ENCODE data around the gene ZNF117. TPM values are rescaled to one million over a fixed set of nuclear protein-coding genes. Genes with fewer than 3 reads are reported as not detected.
"Not testable (repeated sequence)": the region's sequence is repeated elsewhere in the genome, so short reads cannot be mapped to it uniquely, and the experiment has no call there.

The ZNF117 gene
- total RNA-seq, 5 donors from 2014 or later (not counting 1 experiment from before 2014, with no cell fraction given) = 1.0 to 3.8 (median 2.7) TPM

DNA sequence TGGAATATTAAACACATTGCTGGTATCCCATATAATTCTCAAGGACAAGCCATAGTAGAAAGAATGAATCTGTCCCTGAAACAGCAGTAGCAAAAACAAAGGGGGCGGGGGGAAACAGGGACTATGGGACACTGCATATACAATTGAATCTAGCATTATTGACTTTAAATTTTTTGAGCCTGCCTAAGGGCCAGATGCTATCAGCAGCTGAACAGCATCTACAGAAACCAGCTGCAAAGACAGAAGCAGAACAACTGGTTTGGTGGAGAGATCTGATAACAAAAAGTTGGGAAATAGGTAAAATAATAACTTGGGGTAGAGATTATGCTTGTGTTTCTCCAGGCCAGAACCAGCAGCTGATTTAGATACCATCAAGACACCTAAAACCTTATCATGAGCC is 42.1 kb downstream of the ZNF117 start:
- WGBS (ENCODE audit: insufficient coverage) = no CpG with 5 or more reads among the region's 1 CpG
- H3K4me3 ChIP-seq (ENCODE audit: control insufficient read depth in 1 of 2, extremely low read depth in 1 of 2, low read length in 1 of 2); DNase-seq; H3K9me3 ChIP-seq; POLR2A ChIA-PET; H3K4me1 Mint-ChIP-seq; ATAC-seq (replicated peaks in 1 of 4); H3K27ac ChIP-seq (ENCODE audit: low read length); H3K27ac Mint-ChIP-seq; H3K4me3 Mint-ChIP-seq; H3K36me3 ChIP-seq (ENCODE audit: control insufficient read depth in 2 of 2, extremely low read depth in 1 of 2, insufficient read depth in 1 of 2, low read length in 1 of 2); H3K36me3 Mint-ChIP-seq; H3K9me3 Mint-ChIP-seq: not testable (repeated sequence)
- CTCF ChIA-PET = interaction anchor here (0.7 to 0.9 kb wide), 3 partner anchors 304 to 632 kb away, joined by 3 to 8 read pairs (median 5); no protein-coding TSS in a partner anchor
- peaks cover 35 to 59% of the 10 kb centered on the region in 2 donors for H3K27me3 Mint-ChIP-seq
- H3K4me1 ChIP-seq (ENCODE audit: control insufficient read depth in 1 of 2, extremely low read depth in 1 of 2, insufficient read depth in 2 of 2, low read length in 2 of 2) = peaks cover 0 to 12% of the 10 kb centered on the region in 2 experiments
- peaks cover 2 to 42% of the 10 kb centered on the region in 2 experiments for H3K27me3 ChIP-seq (replicated peaks in 1 of 2; ENCODE audit: control insufficient read depth in 2 of 2, extremely low read depth in 1 of 2, insufficient read depth in 2 of 2, low read length in 1 of 2)

GRCh38 chr7:64947252-64948000 is 43.4 kb downstream of the ZNF117 start:
- peaks cover 4 to 6% (median 6%) of the 10 kb centered on the region in 3 donors for H3K4me1 Mint-ChIP-seq
- H3K4me1 ChIP-seq (ENCODE audit: control insufficient read depth in 1 of 2, extremely low read depth in 1 of 2, insufficient read depth in 2 of 2, low read length in 2 of 2) = peaks cover 0 to 12% of the 10 kb centered on the region in 2 experiments
- H3K27ac Mint-ChIP-seq = no peak overlapping the region
- peaks cover 35 to 62% of the 10 kb centered on the region in 2 donors for H3K27me3 Mint-ChIP-seq
- 11% methylated on average over 51 of the region's 59 CpGs for WGBS (ENCODE audit: insufficient coverage)
- ChIA-PET CTCF (interaction anchor here (0.6 to 1.0 kb wide), 3 partner anchors 9 to 363 kb away, joined by 3 read pairs; no protein-coding TSS in a partner anchor), POLR2A (no interaction called here)
- H3K4me3 ChIP-seq (ENCODE audit: control insufficient read depth in 1 of 2, extremely low read depth in 1 of 2, low read length in 1 of 2) = peak overlapping the region in 1 of 2 donors; percentile 26
- peaks cover 2 to 51% of the 10 kb centered on the region in 2 experiments for H3K27me3 ChIP-seq (replicated peaks in 1 of 2; ENCODE audit: control insufficient read depth in 2 of 2, extremely low read depth in 1 of 2, insufficient read depth in 2 of 2, low read length in 1 of 2)
- no peaks in the 10 kb centered on the region for H3K9me3 ChIP-seq
- H3K4me3 Mint-ChIP-seq = peak overlapping the region in 1 of 3 donors; percentile 66
- peak in 1 of 4 experiments; percentile 12 for ATAC-seq (replicated peaks in 1 of 4)
- H3K36me3 ChIP-seq (ENCODE audit: control insufficient read depth in 2 of 2, extremely low read depth in 1 of 2, insufficient read depth in 1 of 2, low read length in 1 of 2) = no peaks in the 10 kb centered on the region
- no peaks in the 10 kb centered on the region for H3K36me3 Mint-ChIP-seq
- no peaks in the 10 kb centered on the region for H3K9me3 Mint-ChIP-seq
- H3K27ac ChIP-seq (ENCODE audit: low read length) = no peak overlapping the region
- DNase-seq = no peak

DNA sequence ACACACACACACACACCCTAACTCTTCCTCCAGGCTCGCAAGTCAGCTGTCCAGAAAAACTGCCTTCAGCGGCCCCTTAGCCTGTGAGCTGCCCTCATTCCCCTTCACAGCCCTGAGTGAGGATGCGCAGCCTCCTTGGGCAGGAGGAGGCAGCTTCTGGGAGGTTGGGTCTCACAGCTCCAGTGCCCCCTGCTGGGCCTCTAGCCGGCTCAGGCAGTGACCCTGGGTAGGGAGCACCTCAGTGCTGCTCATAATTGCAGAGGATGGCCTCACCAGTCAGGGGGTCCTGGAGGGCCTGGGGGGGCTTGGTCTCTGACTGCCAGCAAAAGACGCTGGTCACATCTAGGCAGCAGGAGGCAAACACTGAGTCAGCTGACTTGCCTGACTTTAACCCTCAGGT is 44.1 kb downstream of the ZNF117 start:
- ATAC-seq (replicated peaks in 1 of 4) (peak in 1 of 4 experiments; percentile 38), DNase-seq (peak in 2 of 35 experiments; percentile 7 to 16)
- WGBS (ENCODE audit: insufficient coverage) = 42% methylated on average over 3 of the region's 5 CpGs
- ChIA-PET CTCF (interaction anchor here (0.6 kb wide), 2 partner anchors 14 to 364 kb away, joined by 3 to 6 read pairs; no protein-coding TSS in a partner anchor), POLR2A (no interaction called here)
- Mint-ChIP-seq H3K9me3 (no peaks in the 10 kb centered on the region), H3K27ac (no peak overlapping the region), H3K4me1 (peaks cover 4 to 6% (median 6%) of the 10 kb centered on the region in 3 donors), H3K4me3 (peak overlapping the region in 1 of 3 donors; percentile 10), H3K36me3 (no peaks in the 10 kb centered on the region), H3K27me3 (peaks cover 35 to 62% of the 10 kb centered on the region in 2 donors)
- Histone ChIP-seq H3K36me3 (ENCODE audit: control insufficient read depth in 2 of 2, extremely low read depth in 1 of 2, insufficient read depth in 1 of 2, low read length in 1 of 2) (no peaks in the 10 kb centered on the region), H3K9me3 (no peaks in the 10 kb centered on the region), H3K4me1 (ENCODE audit: control insufficient read depth in 1 of 2, extremely low read depth in 1 of 2, insufficient read depth in 2 of 2, low read length in 2 of 2) (peaks cover 0 to 12% of the 10 kb centered on the region in 2 experiments), H3K27me3 (replicated peaks in 1 of 2; ENCODE audit: control insufficient read depth in 2 of 2, extremely low read depth in 1 of 2, insufficient read depth in 2 of 2, low read length in 1 of 2) (peaks cover 2 to 52% of the 10 kb centered on the region in 2 experiments), H3K27ac (ENCODE audit: low read length) (no peak overlapping the region), H3K4me3 (ENCODE audit: control insufficient read depth in 1 of 2, extremely low read depth in 1 of 2, low read length in 1 of 2) (no peak overlapping the region)

DNA sequence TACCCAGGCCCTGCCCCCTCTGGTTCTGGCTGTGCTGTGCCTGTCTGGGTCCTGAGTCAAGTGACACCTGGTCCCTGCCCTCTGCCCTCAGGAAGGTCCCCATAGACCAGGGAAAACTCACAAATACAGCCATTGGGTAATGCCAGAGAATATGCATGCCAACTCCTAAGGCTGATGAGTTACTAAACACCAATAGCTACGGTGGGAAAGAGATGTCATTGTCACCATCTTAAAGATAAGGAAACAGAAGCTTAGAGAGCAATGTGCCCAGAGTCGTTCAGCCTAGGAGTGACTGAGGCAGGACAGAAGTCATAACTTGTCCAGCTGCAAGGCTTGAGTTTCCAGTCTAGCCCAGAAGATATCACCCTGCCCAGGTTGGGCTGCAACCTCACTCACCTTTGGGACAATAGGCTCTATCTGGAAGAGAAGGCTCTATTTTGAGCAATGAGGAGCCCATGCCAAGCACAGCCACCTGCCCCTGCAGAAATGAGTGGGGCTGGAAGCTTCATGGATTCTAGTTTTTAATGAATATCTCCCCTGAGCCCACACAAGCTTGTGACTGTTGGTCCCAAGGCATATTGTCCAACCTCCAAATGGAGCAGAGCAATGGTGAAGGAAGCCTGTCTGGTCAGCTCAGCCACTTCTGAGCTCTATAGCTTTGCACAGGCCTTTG is 45.2 kb downstream of the ZNF117 start:
- H3K27me3 Mint-ChIP-seq = peaks cover 35 to 54% of the 10 kb centered on the region in 2 donors
- H3K4me1 Mint-ChIP-seq = peaks cover 3 to 4% (median 4%) of the 10 kb centered on the region in 3 donors
- no peaks in the 10 kb centered on the region for H3K9me3 Mint-ChIP-seq
- no peak overlapping the region for H3K4me3 ChIP-seq (ENCODE audit: control insufficient read depth in 1 of 2, extremely low read depth in 1 of 2, low read length in 1 of 2)
- ChIA-PET POLR2A (no interaction called here), CTCF (no interaction called here)
- H3K4me3 Mint-ChIP-seq = no peak overlapping the region
- H3K36me3 Mint-ChIP-seq = no peaks in the 10 kb centered on the region
- H3K27ac ChIP-seq (ENCODE audit: low read length) = no peak overlapping the region
- H3K9me3 ChIP-seq = no peaks in the 10 kb centered on the region
- ATAC-seq (replicated peaks in 1 of 4) = no peak
- no peak overlapping the region for H3K27ac Mint-ChIP-seq
- WGBS (ENCODE audit: insufficient coverage) = 64% methylated on average over 2 of the region's 2 CpGs
- DNase-seq = no peak
- peaks cover 0 to 12% of the 10 kb centered on the region in 2 experiments for H3K4me1 ChIP-seq (ENCODE audit: control insufficient read depth in 1 of 2, extremely low read depth in 1 of 2, insufficient read depth in 2 of 2, low read length in 2 of 2)
- H3K27me3 ChIP-seq (replicated peaks in 1 of 2; ENCODE audit: control insufficient read depth in 2 of 2, extremely low read depth in 1 of 2, insufficient read depth in 2 of 2, low read length in 1 of 2) = peaks cover 2 to 49% of the 10 kb centered on the region in 2 experiments
- no peaks in the 10 kb centered on the region for H3K36me3 ChIP-seq (ENCODE audit: control insufficient read depth in 2 of 2, extremely low read depth in 1 of 2, insufficient read depth in 1 of 2, low read length in 1 of 2)

DNA sequence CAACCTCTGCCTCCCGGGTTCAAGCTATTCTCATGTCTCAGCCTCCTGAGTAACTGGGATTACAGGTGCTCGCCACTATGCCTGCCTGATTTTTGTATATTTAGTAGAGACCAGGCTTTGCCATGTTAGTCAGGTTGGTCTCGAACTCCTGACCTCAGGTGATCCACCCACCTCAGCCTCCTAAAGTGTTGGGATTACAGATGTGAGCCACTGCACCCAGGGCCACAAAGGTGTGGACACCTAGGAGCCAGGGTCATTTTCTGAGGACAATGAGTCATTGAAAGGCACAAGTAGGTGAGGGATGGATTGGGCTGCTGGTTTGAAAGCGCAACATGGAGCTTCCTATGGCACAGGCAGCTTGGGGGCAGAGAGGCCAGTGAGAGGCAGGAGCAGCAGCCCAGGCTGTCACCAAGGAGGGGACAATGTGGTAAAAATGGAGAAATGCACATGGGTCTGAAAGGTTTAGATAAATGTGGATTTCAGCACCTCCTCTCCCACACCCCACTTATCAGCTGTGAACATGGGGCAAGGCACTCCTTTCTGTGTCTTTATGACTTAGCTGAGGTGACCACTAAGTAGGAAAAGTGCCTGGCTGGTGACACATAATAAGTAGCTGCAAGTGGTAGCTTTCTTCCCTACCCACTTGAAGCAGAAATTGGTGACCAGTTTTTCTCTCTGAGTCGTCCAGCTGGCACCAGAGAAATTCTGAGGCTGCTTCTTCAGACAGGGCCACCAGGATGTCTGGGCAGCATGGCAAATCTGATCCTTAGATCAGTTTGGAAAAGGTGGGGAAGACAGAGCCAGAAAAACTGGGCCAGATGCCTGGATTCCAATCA is 46.0 kb downstream of the ZNF117 start:
- peaks cover 32 to 48% of the 10 kb centered on the region in 2 donors for H3K27me3 Mint-ChIP-seq
- H3K4me1 Mint-ChIP-seq = not testable (repeated sequence)

DNA sequence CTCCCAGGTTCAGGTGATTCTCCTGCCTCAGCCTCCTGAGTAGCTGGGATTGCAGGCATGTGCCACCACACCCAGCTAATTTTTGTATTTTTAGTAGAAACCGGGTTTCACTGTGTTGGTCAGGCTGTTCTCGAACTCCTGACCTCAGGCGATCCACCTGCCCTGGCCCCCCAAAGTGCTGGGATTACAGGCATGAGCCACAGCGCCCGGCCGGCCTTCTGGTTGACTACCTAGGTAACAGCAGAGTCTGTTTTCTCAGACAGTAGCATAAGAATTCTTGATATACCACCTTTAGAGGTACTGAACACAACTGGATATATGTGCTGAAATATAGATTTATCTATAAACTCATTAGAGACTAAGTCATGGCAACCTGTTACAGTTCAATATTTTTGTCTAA is 50.8 kb downstream of the ZNF117 start:
- POLR2A ChIA-PET; CTCF ChIA-PET; H3K27ac ChIP-seq (ENCODE audit: low read length); ATAC-seq (replicated peaks in 1 of 4); H3K4me3 ChIP-seq (ENCODE audit: control insufficient read depth in 1 of 2, extremely low read depth in 1 of 2, low read length in 1 of 2); H3K27ac Mint-ChIP-seq; H3K9me3 ChIP-seq; H3K4me3 Mint-ChIP-seq; H3K36me3 ChIP-seq (ENCODE audit: control insufficient read depth in 2 of 2, extremely low read depth in 1 of 2, insufficient read depth in 1 of 2, low read length in 1 of 2); DNase-seq; H3K36me3 Mint-ChIP-seq; H3K4me1 Mint-ChIP-seq; H3K4me1 ChIP-seq (ENCODE audit: control insufficient read depth in 1 of 2, extremely low read depth in 1 of 2, insufficient read depth in 2 of 2, low read length in 2 of 2): not testable (repeated sequence)
- H3K27me3 Mint-ChIP-seq = peaks cover 0 to 13% of the 10 kb centered on the region in 2 donors
- H3K27me3 ChIP-seq (replicated peaks in 1 of 2; ENCODE audit: control insufficient read depth in 2 of 2, extremely low read depth in 1 of 2, insufficient read depth in 2 of 2, low read length in 1 of 2) = peaks cover 0 to 16% of the 10 kb centered on the region in 2 experiments
- H3K9me3 Mint-ChIP-seq = peaks cover 0 to 16% (median 14%) of the 10 kb centered on the region in 3 donors
- WGBS (ENCODE audit: insufficient coverage) = 80% methylated on average over 1 of the region's 6 CpGs

More for the DNA sequence above, 46.0 kb downstream of the ZNF117 start:
- H3K4me1 ChIP-seq (ENCODE audit: control insufficient read depth in 1 of 2, extremely low read depth in 1 of 2, insufficient read depth in 2 of 2, low read length in 2 of 2) = peaks cover 0 to 12% of the 10 kb centered on the region in 2 experiments
- H3K9me3 ChIP-seq; H3K4me3 ChIP-seq (ENCODE audit: control insufficient read depth in 1 of 2, extremely low read depth in 1 of 2, low read length in 1 of 2); H3K36me3 ChIP-seq (ENCODE audit: control insufficient read depth in 2 of 2, extremely low read depth in 1 of 2, insufficient read depth in 1 of 2, low read length in 1 of 2); H3K27ac ChIP-seq (ENCODE audit: low read length); H3K4me3 Mint-ChIP-seq; H3K27ac Mint-ChIP-seq; POLR2A ChIA-PET; H3K36me3 Mint-ChIP-seq; DNase-seq; CTCF ChIA-PET; ATAC-seq (replicated peaks in 1 of 4); H3K9me3 Mint-ChIP-seq: not testable (repeated sequence)
- WGBS (ENCODE audit: insufficient coverage) = no CpG with 5 or more reads among the region's 5 CpGs
- H3K27me3 ChIP-seq (replicated peaks in 1 of 2; ENCODE audit: control insufficient read depth in 2 of 2, extremely low read depth in 1 of 2, insufficient read depth in 2 of 2, low read length in 1 of 2) = peaks cover 2 to 45% of the 10 kb centered on the region in 2 experiments

Data from T-cell (primary cell).